HG03571 (cell line): ENCODE data around the gene UQCC5.
"Not testable (repeated sequence)": the region's sequence is repeated elsewhere in the genome, so short reads cannot be mapped to it uniquely, and the experiment has no call there.

ENCODE experiments used
- ATAC-seq: cut with Tn5 transposase; IDR thresholded peaks from one replicate; pipeline ENCODE4 v1.9.1; 2021; ENCODE audit not compliant: unreplicated experiment

Gene UQCC5

GRCh38 chr3:52521881-52522650, 14.3 kb upstream of the UQCC5 start:
- ATAC-seq, result no peak

GRCh38 chr3:52522651-52523251, 13.7 kb upstream of the UQCC5 start:
- no peak for ATAC-seq

DNA sequence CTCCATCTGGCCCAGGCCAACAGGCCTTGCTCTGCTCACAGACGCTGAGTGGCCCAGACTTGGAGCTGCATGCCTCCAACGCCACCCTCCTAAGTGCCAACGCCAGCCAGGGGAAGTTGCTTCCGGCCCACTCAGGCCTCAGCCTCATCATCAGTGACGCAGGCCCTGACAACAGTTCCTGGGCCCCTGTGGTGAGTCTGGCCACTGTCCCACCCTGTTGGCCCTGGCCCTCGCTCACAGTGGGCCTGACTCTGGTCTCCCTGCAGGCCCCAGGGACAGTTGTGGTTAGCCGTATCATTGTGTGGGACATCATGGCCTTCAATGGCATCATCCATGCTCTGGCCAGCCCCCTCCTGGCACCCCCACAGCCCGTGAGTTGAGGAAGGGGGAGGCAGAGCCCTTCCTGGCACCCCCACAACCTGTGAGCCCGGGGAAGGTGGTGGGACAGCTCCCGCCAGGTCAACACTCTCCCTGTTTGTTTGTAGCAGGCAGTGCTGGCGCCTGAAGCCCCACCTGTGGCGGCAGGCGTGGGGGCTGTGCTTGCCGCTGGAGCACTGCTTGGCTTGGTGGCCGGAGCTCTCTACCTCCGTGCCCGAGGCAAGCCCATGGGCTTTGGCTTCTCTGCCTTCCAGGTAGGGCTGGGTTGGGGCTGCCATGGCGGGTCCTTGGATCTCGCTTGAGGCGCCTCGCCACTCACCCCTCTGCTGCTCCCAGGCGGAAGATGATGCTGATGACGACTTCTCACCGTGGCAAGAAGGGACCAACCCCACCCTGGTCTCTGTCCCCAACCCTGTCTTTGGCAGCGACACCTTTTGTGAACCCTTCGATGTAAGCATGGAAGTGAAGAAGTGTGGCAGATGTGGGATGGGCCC, 12.8 kb upstream of the UQCC5 start:
- no peak for ATAC-seq

DNA sequence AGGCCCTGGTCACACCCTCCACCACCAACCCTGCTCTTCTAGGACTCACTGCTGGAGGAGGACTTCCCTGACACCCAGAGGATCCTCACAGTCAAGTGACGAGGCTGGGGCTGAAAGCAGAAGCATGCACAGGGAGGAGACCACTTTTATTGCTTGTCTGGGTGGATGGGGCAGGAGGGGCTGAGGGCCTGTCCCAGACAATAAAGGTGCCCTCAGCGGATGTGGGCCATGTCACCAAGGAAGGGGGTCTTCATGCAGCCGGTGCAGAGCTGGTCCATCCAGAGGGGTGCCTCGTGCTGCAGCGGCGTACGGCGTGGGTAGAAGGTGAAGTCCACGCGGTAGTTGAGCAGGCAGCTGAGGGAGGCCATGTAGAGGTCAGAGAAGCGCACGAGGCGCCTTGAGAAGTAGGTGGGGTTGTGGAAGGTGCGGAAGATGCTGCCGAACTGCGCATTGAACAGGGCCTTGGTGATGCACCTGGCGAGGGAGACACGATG, 12.1 kb upstream of the UQCC5 start:
- ATAC-seq, result no peak

DNA sequence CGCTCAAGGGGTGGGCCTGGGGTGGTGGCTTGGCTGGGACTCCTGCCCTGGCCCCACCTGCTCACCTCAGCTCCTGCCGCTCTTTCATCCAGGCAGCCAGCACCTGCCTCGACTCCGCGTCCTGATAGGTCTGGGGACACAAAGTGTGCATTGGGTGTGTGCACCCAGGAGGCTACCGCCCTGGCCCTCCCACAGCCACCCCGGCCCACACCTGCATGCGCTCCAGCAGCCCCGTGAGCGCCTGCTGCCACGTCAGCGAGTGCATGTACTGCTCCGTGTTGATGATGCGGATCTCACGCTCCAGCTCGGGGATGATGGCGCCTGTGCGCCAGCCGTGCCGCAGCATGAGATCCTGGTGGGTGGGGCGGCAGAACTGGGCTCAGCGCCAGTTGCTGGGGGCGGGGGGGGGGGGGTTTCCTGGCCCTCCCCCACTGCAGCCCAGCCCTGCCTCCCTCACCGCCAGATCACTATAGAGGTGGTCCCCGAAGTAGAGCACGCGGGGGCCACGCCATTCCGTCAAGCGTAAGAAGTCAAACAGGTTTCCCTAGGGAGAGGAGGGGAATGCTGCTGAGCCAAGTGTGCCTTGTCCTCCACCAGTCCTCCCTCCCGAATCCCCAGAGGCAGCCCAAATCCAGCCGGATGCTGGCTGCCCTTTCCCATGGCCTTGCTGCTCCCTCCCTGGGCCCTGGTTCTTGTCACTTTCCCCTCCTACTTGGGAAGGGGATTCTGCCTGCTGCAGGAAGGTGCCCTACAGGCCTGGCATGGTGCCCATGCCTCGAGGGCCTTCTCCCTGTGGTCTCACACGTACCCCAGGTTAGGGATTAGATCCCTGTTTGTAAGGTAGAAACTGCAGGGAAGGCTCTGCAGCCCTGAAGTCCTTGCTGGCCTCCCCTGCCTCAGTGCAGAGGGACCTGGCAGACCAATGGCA, 11.4 kb upstream of the UQCC5 start:
- no peak for ATAC-seq

- ATAC-seq, result no peak
Observed at GRCh38 chr3:52525680-52526561, 10.5 kb upstream of the UQCC5 start.

DNA sequence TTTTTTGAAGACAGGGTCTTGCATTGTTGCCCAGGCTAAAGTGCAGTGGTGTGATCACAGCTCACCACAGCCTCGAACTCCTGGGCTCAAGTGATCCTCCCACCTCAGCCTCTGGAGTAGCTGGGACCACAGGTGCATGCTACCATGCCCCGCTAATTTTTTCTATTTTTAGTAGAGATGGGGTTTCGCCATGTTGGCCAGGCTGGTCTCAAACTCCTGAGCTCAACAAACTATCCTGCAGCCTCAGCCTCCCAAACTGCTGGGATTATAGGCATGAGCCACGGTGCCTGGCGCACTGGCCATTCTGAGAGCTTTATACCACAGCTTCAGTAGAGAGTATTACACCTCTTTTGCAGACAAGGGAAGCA, 9.8 kb upstream of the UQCC5 start:
- ATAC-seq, result not testable (repeated sequence)

- no peak for ATAC-seq
Observed at GRCh38 chr3:52527039-52527731, 9.2 kb upstream of the UQCC5 start.

GRCh38 chr3:52527732-52528585, 8.4 kb upstream of the UQCC5 start:
- ATAC-seq, result no peak

DNA sequence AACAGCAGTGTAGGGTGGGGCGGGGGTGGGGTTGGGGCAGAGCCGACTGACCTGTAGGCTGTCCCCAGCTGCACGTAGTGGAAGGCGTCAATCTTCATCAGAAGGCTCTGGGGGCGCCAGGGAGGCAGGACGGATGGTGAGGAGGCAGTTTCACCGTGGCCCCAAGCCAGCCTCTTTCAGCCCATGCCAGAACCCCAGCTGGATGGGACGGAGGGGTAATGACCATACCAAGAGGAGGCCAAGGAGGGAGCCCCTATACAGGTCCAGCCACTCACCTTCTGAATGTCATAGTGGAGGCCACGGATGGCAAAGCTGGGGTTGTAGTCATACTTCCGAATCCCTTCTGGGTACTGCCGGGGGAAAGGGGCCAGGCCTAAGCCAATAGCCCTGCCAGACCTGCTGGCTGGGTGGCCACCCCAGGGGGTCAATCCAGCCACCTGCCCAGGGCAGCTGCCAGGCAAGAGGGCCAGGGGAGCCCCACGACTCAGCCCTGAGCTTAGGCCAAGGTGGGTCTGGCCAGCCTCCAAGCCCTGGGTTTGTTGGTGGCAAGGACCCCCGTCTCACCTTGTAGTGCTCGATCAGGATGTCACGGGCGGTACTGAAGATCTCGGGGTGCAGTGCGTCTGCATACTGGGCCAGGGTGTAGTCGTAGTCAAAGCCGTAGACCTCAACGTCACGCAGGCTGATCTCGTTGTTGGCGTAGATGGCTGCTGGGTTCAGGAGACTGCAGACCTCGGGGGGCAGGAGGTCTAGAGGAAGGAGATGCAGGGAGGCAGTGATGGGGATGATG, 7.6 kb upstream of the UQCC5 start:
- no peak for ATAC-seq

DNA sequence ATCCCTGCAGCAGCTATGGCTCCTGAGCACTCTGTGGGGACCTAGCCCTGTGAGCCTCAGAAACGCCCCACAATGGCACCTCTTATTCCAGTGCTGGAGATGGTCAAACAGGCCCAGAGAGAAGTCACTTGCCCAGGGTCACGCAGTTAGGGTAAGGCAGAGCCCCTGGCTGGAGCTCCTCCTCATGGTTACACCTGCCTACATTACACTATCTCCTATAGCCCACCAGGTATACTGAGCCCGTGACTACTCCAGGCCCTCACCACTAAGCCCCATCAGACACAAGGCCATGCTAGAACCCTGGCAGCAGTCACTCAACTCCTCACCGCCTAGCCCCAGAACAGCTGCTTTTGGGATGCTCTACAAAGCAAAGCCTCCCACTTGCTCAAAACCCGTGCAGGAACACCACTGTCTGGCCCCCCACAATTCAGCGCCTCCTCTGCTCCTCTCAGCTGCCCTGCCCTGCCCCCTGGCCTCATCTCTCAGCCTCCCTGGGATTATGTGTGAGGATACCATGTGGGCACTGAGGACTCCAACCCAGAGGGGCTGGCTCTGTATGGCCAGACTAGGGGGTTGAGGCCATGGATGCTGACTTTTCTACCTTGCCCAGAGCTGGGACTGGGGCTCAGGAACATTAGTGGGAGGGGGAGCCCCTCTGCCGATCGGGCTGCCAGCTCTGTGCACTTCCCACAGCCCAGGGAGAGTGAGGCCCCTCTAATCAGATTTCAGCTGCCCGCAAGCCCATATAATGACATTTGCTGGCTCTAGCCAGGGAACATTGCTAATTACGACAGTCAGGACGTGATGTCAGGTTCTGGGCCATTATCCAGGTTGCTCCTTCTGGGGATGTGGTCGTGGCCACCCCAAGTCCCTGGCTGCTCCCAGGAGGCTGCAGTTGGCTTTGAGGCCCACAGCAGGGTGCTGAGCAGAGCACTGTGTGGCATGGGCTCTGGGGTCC, 6.8 kb upstream of the UQCC5 start:
- ATAC-seq, result no peak

DNA sequence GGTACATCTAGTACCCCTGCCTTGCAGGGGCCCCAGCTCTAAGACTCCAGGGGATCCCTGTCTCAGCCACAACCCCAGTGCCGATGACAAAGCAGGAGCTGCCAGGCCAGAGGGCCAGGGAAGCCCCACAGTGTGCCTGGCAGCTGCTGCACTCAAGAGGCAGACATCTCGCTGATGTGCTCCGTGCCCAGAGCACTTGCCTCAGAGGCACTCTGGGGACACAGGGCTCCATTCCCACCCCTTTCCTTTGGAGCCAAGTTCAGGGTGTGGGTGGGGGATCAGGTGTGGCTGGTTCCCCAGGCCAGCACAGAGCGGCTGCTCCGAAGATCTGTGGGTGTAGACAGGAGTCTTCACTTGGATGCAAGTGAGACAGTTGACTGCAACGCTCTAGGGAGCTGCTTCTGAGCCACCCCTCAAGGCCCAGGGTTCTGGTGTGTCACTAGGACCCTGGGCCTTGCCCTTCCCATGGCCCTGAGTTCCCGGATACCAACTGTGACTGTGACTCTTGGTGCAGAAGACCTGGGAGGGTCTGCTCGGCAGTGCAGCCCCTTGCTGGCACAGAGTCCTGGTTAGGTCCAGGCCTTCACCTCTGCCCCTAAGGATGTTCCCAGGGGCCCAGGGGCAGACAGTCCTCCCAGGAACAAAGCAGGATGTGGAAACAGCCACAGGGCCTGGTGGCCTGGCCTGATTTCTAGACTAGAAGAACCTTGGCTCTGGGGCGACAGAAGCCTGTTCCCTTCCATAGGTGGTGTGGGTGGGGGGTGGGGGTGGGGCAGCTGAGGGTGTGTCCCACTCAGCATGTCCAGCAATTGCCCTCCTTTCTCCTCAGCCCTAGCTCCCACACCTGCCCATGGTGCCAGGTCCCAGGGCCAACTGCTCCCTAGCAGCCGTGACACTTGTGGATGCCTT, 5.2 kb upstream of the UQCC5 start:
- no peak for ATAC-seq

- no peak for ATAC-seq
Observed at GRCh38 chr3:52531860-52532516, 4.4 kb upstream of the UQCC5 start.

- no peak for ATAC-seq
Observed at GRCh38 chr3:52532517-52532837, 3.9 kb upstream of the UQCC5 start.
